Measurements from ENCODE around the gene C1orf50. TPM values are rescaled to one million over a fixed set of nuclear protein-coding genes. Genes with fewer than 3 reads are reported as not detected.

The C1orf50 gene
- total RNA-seq, 4 donors from 2014 or later = 2.9 to 8.3 (median 4.1) TPM

GRCh38 chr1:42741706-42742105 lies 25.3 kb upstream of the C1orf50 start:
- TF ChIP-seq, protein P1, sequence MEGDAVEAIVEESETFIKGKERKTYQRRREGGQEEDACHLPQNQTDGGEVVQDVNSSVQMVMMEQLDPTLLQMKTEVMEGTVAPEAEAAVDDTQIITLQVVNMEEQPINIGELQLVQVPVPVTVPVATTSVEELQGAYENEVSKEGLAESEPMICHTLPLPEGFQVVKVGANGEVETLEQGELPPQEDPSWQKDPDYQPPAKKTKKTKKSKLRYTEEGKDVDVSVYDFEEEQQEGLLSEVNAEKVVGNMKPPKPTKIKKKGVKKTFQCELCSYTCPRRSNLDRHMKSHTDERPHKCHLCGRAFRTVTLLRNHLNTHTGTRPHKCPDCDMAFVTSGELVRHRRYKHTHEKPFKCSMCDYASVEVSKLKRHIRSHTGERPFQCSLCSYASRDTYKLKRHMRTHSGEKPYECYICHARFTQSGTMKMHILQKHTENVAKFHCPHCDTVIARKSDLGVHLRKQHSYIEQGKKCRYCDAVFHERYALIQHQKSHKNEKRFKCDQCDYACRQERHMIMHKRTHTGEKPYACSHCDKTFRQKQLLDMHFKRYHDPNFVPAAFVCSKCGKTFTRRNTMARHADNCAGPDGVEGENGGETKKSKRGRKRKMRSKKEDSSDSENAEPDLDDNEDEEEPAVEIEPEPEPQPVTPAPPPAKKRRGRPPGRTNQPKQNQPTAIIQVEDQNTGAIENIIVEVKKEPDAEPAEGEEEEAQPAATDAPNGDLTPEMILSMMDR (IDR thresholded peaks at IDR 0.05; ENCODE audit: low read depth) = no peak

- TF ChIP-seq, protein P1 (IDR thresholded peaks at IDR 0.05; ENCODE audit: low read depth) = no peak
Observed at GRCh38 chr1:42742141-42742540, 24.9 kb upstream of the C1orf50 start.

GRCh38 chr1:42742617-42743316 lies 24.3 kb upstream of the C1orf50 start:
- TF ChIP-seq, protein P1 (IDR thresholded peaks at IDR 0.05; ENCODE audit: low read depth) = no peak

DNA sequence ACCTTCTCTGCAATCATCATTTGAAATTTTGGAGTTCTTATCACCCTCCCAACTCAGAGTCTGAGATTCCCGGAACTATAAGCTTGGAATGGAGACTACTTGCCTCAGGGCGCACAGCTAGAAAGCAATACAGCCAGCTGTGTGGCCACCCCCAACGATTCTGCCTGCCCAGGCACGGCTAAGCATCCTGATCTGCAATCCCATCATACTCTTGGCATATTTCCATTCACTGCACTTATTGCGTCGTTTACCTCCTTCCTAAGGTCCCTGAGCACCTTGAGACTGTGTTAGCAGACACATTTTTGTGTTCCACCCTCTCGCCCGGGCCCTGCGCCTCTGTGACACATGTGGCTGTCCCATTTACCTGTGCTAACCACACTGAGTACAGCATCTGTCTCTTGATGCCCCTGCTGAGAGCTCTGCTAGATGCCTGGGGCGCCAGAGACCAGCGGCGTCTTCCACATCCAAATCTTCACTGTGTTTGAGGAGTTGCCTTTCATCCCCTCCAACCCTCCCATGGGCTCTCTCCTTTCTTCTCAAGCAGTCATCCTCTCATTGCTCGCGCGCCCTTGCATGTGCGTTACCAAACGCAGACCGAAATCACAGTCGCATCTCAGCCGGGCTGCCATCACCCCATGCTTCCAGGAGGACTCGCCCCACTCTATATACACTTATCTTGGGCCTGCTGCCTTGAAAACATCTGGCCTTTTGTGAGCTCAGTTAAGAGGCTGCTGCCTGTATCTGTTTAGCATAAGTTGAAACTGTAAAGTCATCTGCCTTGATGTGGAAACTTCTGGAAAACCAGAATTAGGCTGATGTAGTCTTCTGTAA lies 23.5 kb upstream of the C1orf50 start:
- TF ChIP-seq, protein P1 (IDR thresholded peaks at IDR 0.05; ENCODE audit: low read depth) = no peak

DNA sequence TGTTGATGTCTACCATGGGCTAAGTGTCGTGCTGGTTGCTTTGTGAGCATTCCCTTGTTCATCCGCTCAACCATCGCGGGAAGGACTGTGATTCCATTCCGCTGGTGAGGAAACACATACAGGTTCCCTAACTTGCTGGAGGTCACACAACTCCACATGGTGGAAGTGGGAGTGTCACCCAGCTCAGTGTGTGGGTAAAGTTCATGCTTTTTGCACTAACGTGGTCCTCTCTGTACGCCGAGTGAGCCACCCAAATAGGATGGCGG lies 23.0 kb upstream of the C1orf50 start:
- TF ChIP-seq, protein P1 (IDR thresholded peaks at IDR 0.05; ENCODE audit: low read depth) = no peak

DNA sequence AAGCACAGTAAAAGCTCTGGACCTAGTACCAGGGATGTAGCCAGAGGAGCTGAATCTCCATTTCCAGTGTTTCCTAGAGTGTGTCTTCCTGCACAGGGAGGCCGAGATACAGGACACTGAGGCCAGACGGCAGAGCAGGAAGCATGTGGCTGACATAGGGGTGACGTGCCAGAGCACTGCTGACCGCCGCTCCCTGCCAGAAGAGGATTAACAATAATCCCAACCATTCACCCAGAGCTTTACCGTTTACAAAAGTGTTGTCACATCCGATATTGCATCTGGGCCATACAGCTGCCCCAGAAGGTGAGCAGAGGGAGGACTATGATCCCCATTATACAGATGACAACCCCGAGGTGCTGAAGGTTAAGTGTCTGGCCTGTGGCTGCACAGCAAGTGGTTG lies 21.2 kb upstream of the C1orf50 start:
- TF ChIP-seq, protein P1 (IDR thresholded peaks at IDR 0.05; ENCODE audit: low read depth) = no peak

GRCh38 chr1:42746436-42747105 lies 20.5 kb upstream of the C1orf50 start:
- TF ChIP-seq, protein P1 (IDR thresholded peaks at IDR 0.05; ENCODE audit: low read depth) = no peak
